Measurements from ENCODE around the gene PIP4P1. TPM values are rescaled to one million over a fixed set of nuclear protein-coding genes. Genes with fewer than 3 reads are reported as not detected.
A peak's percentile ranks its signal among the peaks of the same experiment; 100 is the strongest.

Gene PIP4P1
- polyA plus RNA-seq, 5 donors = 27.3 to 36.8 (median 33.0) TPM

- DNase-seq = no peak
Observed at GRCh38 chr14:20440882-20441281, 20.4 kb downstream of the PIP4P1 start.

- no peak for DNase-seq
Observed at GRCh38 chr14:20440465-20440864, 20.8 kb downstream of the PIP4P1 start.

GRCh38 chr14:20438664-20439063 is 22.6 kb downstream of the PIP4P1 start:
- DNase-seq = no peak

- no peak for DNase-seq
Observed at GRCh38 chr14:20436363-20436755, 24.9 kb downstream of the PIP4P1 start.

- no peak for DNase-seq
Observed at GRCh38 chr14:20435582-20436362, 25.5 kb downstream of the PIP4P1 start, which contains the start of gene KLHL33. TSS of gene KLHL33 (minus strand) at chr14:20436166. CDS start at chr14:20435811, 355 bp downstream.

- DNase-seq = no peak
Observed at GRCh38 chr14:20434701-20435581, 26.3 kb downstream of the PIP4P1 start.

GRCh38 chr14:20429801-20430669 is 31.2 kb downstream of the PIP4P1 start:
- DNase-seq = no peak

- DNase-seq = no peak
Observed at GRCh38 chr14:20428802-20429201, 32.4 kb downstream of the PIP4P1 start.

GRCh38 chr14:20428010-20428365 is 33.2 kb downstream of the PIP4P1 start:
- DNase-seq = no peak

GRCh38 chr14:20427231-20428009 is 33.8 kb downstream of the PIP4P1 start:
- no peak for DNase-seq

- DNase-seq = no peak
Observed at GRCh38 chr14:20424851-20425250, 36.4 kb downstream of the PIP4P1 start.

GRCh38 chr14:20422886-20423285 is 38.3 kb downstream of the PIP4P1 start:
- DNase-seq = no peak

GRCh38 chr14:20421267-20421666 is 40.0 kb downstream of the PIP4P1 start:
- DNase-seq = no peak

- DNase-seq = no peak
Observed at GRCh38 chr14:20419419-20419818, 41.8 kb downstream of the PIP4P1 start.

- DNase-seq = no peak
Observed at GRCh38 chr14:20418501-20418909, 42.7 kb downstream of the PIP4P1 start.

GRCh38 chr14:20417250-20418186 is 43.7 kb downstream of the PIP4P1 start:
- no peak for DNase-seq

GRCh38 chr14:20416223-20416622 is 45.0 kb downstream of the PIP4P1 start:
- DNase-seq = no peak

- peak in 1 of 2 donors; percentile 14 for DNase-seq
Observed at GRCh38 chr14:20415782-20416206, 45.4 kb downstream of the PIP4P1 start.

GRCh38 chr14:20413744-20414082 is 47.5 kb downstream of the PIP4P1 start:
- DNase-seq = no peak

Data from right lung (tissue), 5 donors.